Temporal lobe (tissue), 1 donor: ENCODE data around the gene VWA1. TPM values are rescaled to one million over a fixed set of nuclear protein-coding genes. Genes with fewer than 3 reads are reported as not detected.

Source experiments
- total RNA-seq: library from RNA; depleted of rRNA; stranded (reverse); fragments of >200 nt; gene quantifications from one replicate; pipeline ENCODE4 v1.2.3, GENCODE V29; 2014

The VWA1 gene
- total RNA-seq, 1 donor from 2014 or later, result 6.4 TPM

Other genes starting within 250 kb of the VWA1 start
- gene TNFRSF18, start 229.1 kb upstream of the VWA1 start, total RNA-seq, result not detected
- not detected for gene TNFRSF4, start 221.5 kb upstream of the VWA1 start, total RNA-seq
- 23.8 TPM for gene SDF4, start 203.7 kb upstream of the VWA1 start, total RNA-seq
- 17.7 TPM for gene B3GALT6, start 203.5 kb upstream of the VWA1 start, total RNA-seq
- gene C1QTNF12, start 189.0 kb upstream of the VWA1 start, total RNA-seq, result 0.25 TPM
- gene UBE2J2, start 161.8 kb upstream of the VWA1 start, total RNA-seq, result 28.3 TPM
- 2.2 TPM for gene SCNN1D, start 155.3 kb upstream of the VWA1 start, total RNA-seq
- 74.0 TPM for gene ACAP3, start 127.8 kb upstream of the VWA1 start, total RNA-seq
- gene PUSL1, start 127.1 kb upstream of the VWA1 start, total RNA-seq, result 8.6 TPM
- 38.4 TPM for gene INTS11, start 111.0 kb upstream of the VWA1 start, total RNA-seq
- gene CPTP, start 110.9 kb upstream of the VWA1 start, total RNA-seq, result 10.6 TPM
- 0.49 TPM for gene TAS1R3, start 104.4 kb upstream of the VWA1 start, total RNA-seq
- 43.3 TPM for gene DVL1, start 86.3 kb upstream of the VWA1 start, total RNA-seq
- 11.3 TPM for gene MXRA8, start 77.1 kb upstream of the VWA1 start, total RNA-seq
- gene AURKAIP1, start 60.5 kb upstream of the VWA1 start, total RNA-seq, result 35.4 TPM
- gene CCNL2, start 36.4 kb upstream of the VWA1 start, total RNA-seq, result 86.1 TPM
- gene MRPL20, start 28.4 kb upstream of the VWA1 start, total RNA-seq, result 38.1 TPM
- 0.49 TPM for gene ANKRD65, start 14.4 kb upstream of the VWA1 start, total RNA-seq
- gene ATAD3C, start 14.0 kb downstream of the VWA1 start, total RNA-seq, result 0.49 TPM
- 10.8 TPM for gene ATAD3B, start 36.1 kb downstream of the VWA1 start, total RNA-seq
- gene ATAD3A, start 76.5 kb downstream of the VWA1 start, total RNA-seq, result 9.8 TPM
- 15.2 TPM for gene TMEM240, start 104.9 kb downstream of the VWA1 start, total RNA-seq
- 37.6 TPM for gene SSU72, start 139.2 kb downstream of the VWA1 start, total RNA-seq
- 2.2 TPM for gene FNDC10, start 164.4 kb downstream of the VWA1 start, total RNA-seq
- gene MIB2, start 179.8 kb downstream of the VWA1 start, total RNA-seq, result 25.3 TPM
- 0.74 TPM for gene MMP23B, start 196.5 kb downstream of the VWA1 start, total RNA-seq
- gene CDK11B, start 223.3 kb downstream of the VWA1 start, total RNA-seq, result 7.9 TPM